Measurements from ENCODE around the gene GJA1. TPM values are rescaled to one million over a fixed set of nuclear protein-coding genes. Genes with fewer than 3 reads are reported as not detected.

The GJA1 gene
- total and polyA plus RNA-seq, 12 donors: 49.2 to 404 (median 272) TPM

DNA sequence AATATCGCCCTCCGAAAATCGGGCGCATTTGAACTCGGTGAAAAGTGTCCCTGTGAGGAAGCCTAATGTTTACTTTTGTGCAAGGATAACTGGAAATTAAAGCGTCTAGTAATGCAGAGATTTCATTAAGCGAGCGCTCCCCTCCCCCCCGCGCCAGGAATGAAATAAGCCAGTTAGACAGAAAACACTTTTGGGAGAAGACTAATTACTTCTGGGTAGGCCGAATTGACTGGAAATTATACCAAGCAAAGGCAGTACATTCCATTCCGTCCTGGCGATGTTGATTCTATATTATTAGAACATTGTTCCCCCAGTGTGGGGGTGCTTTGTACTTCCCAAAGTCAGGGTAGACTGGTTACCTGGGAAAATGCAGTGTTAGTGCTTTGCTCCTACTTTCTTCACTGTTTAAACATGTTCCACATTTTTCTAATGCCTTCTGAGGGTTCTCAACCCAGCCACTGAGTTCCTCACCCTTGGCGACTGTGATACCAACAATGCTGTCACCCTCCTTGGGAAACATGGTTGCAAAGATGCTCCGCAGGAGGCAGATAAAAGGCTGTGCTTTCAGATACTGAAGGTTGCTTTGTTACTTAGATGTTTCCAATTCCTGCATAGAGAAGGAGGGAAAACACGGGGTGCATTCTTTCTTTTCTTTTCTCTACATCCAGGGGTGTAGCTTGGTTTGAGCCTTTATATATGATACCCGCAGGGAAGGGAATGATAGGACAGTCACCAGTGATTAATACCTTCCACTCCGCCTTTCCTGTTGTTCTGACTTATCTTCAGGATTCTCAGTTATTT is 2.6 kb downstream of the GJA1 start:
- ATAC-seq: peak in 4 of 8 donors; percentile 8 to 45 (median 15)
- TF ChIP-seq, protein P1, sequence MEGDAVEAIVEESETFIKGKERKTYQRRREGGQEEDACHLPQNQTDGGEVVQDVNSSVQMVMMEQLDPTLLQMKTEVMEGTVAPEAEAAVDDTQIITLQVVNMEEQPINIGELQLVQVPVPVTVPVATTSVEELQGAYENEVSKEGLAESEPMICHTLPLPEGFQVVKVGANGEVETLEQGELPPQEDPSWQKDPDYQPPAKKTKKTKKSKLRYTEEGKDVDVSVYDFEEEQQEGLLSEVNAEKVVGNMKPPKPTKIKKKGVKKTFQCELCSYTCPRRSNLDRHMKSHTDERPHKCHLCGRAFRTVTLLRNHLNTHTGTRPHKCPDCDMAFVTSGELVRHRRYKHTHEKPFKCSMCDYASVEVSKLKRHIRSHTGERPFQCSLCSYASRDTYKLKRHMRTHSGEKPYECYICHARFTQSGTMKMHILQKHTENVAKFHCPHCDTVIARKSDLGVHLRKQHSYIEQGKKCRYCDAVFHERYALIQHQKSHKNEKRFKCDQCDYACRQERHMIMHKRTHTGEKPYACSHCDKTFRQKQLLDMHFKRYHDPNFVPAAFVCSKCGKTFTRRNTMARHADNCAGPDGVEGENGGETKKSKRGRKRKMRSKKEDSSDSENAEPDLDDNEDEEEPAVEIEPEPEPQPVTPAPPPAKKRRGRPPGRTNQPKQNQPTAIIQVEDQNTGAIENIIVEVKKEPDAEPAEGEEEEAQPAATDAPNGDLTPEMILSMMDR (IDR thresholded peaks at IDR 0.05): no peak
- peaks cover 0 to 50% (median 24%) of the 10 kb centered on the region in 9 donors for H3K4me1 ChIP-seq
- no peaks in the 10 kb centered on the region for H3K36me3 ChIP-seq
- no peaks in the 10 kb centered on the region for H3K9me3 ChIP-seq
- DNase-seq: peak; percentile 15 to 30
- intact Hi-C loops (cut with DNase I): loop anchor here in 8 of 10 donors (2.0 to 10.0 kb wide), 13 partner anchors 147 to 847 kb away; no protein-coding TSS in a partner anchor
- peaks cover 0 to 35% (median 0%) of the 10 kb centered on the region in 7 donors for H3K27me3 ChIP-seq
- peak overlapping the region; percentile 83 to 96 (median 90) for H3K27ac ChIP-seq
- WGBS, 2 donors: 9 to 10% methylated on average over 18 of the region's 18 CpGs
- peak overlapping the region; percentile 54 to 82 (median 72) for H3K4me3 ChIP-seq

DNA sequence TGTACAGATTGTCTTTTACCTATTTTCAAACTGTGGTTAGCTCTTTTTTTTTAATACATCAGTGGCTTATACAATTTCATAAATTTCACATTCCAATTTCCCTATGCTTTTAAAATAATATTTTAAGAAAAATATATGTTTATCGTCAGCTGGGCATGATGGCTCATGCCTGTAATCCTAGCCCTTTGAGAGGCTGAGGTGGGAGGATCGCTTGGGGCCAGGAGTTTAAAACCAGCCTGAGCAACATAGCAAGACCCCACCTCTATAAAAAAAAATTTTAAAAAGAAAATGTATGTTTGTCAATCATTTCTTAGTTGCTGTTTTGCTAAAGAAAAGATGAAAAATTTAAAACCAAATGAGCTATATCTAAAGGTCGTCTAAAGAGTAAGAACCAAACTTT is 3.4 kb downstream of the GJA1 start:
- Histone ChIP-seq H3K27me3 (peaks cover 0 to 35% (median 0%) of the 10 kb centered on the region in 7 donors), H3K27ac (peak overlapping the region; percentile 22 to 96 (median 90)), H3K4me1 (peaks cover 0 to 58% (median 28%) of the 10 kb centered on the region in 9 donors), H3K9me3 (no peaks in the 10 kb centered on the region), H3K36me3 (no peaks in the 10 kb centered on the region), H3K4me3 (peak overlapping the region; percentile 54 to 82 (median 72))
- WGBS, 2 donors: 32 to 53% methylated on average over 3 of the region's 3 CpGs
- TF ChIP-seq, protein P1 (IDR thresholded peaks at IDR 0.05): no peak
- intact Hi-C loops (cut with DNase I): loop anchor here in 8 of 10 donors (5.0 to 10.0 kb wide), 12 partner anchors 146 to 846 kb away; no protein-coding TSS in a partner anchor
- ATAC-seq (no peak), DNase-seq (no peak)

DNA sequence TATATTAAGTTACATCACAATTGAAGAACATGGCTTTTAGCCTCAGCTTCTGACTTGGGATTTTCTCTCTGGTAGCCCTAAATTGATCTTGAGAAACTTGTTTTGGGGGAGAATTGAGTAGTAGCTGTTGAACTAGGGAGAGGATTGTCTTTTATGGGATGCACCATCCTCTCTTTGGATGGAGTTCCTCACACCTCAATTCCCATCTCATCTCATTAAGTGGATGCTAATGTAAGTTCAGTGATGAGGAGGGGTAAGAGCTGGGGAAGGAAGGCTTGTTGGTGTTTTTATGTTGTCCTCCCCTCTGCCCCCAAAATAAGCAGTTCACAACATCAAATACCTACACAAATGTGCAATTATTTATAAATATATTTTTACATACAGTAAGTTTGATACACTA is 4.0 kb downstream of the GJA1 start:
- peak overlapping the region in 9 of 10 donors; percentile 22 to 96 (median 91) for H3K27ac ChIP-seq
- intact Hi-C loops (cut with DNase I): loop anchor here in 8 of 10 donors (5.0 to 10.0 kb wide), 12 partner anchors 145 to 845 kb away; no protein-coding TSS in a partner anchor
- peaks cover 0 to 35% (median 0%) of the 10 kb centered on the region in 7 donors for H3K27me3 ChIP-seq
- H3K4me1 ChIP-seq: peaks cover 0 to 61% (median 30%) of the 10 kb centered on the region in 9 donors
- TF ChIP-seq, protein P1 (IDR thresholded peaks at IDR 0.05): no peak
- DNase-seq (no peak), ATAC-seq (no peak)
- H3K36me3 ChIP-seq: peaks cover 0 to 1% (median 0%) of the 10 kb centered on the region in 9 donors
- peak overlapping the region in 9 of 10 donors; percentile 54 to 82 (median 71) for H3K4me3 ChIP-seq
- no peaks in the 10 kb centered on the region for H3K9me3 ChIP-seq

DNA sequence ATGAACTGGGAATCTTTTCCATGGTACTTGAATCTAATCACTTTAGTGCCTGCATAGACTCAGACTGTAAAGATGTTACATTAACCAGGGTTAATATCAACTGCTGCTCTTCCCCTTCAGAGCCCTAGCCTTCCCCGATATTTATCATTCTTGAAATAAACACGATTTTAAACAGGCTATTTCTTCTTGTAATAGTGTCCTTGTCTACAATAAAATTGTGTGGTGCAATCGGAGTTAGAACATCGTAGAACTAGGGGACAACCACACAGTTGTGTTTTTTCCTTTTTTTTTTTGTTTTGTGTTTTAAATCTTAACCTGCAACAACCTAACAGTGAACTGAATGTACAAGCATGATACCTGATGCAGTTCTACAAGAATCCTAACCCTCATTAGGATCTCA is 4.5 kb downstream of the GJA1 start:
- DNase-seq (no peak), ATAC-seq (no peak)
- WGBS, 2 donors: 17 to 26% methylated on average over 4 of the region's 4 CpGs
- peak overlapping the region in 8 of 10 donors; percentile 12 to 96 (median 90) for H3K27ac ChIP-seq
- H3K36me3 ChIP-seq: peaks cover 0 to 6% (median 0%) of the 10 kb centered on the region in 9 donors
- H3K4me3 ChIP-seq: peak overlapping the region in 9 of 10 donors; percentile 54 to 82 (median 71)
- H3K9me3 ChIP-seq: no peaks in the 10 kb centered on the region
- H3K27me3 ChIP-seq: peaks cover 0 to 35% (median 0%) of the 10 kb centered on the region in 7 donors
- peaks cover 0 to 60% (median 32%) of the 10 kb centered on the region in 9 donors for H3K4me1 ChIP-seq
- TF ChIP-seq, protein P1 (IDR thresholded peaks at IDR 0.05): no peak
- intact Hi-C loops (cut with DNase I): loop anchor here in 8 of 10 donors (5.0 to 10.0 kb wide), 13 partner anchors 145 to 845 kb away; no protein-coding TSS in a partner anchor

Measured in heart right ventricle (tissue), 16 donors.